HuH-7 (cell line): ENCODE results near the gene CCDC85A.

Source experiments
- DNase-seq: peaks from one replicate; pipeline ENCODE4 v3.0.0; 2011; ENCODE audit warnings: low spot score

The CCDC85A gene

GRCh38 chr2:56372071-56372656 lies 188.4 kb downstream of the CCDC85A start:
- no peak for DNase-seq

GRCh38 chr2:56375251-56375650 lies 191.5 kb downstream of the CCDC85A start:
- DNase-seq = no peak

GRCh38 chr2:56376699-56377665 lies 193.2 kb downstream of the CCDC85A start:
- DNase-seq = no peak

- no peak for DNase-seq
Observed at GRCh38 chr2:56379066-56379465, 195.3 kb downstream of the CCDC85A start.

- DNase-seq = no peak
Observed at GRCh38 chr2:56380861-56381260, 197.1 kb downstream of the CCDC85A start.

GRCh38 chr2:56382466-56382865 lies 198.7 kb downstream of the CCDC85A start:
- no peak for DNase-seq

GRCh38 chr2:56386657-56387056 lies 202.9 kb downstream of the CCDC85A start:
- DNase-seq = no peak

- DNase-seq = no peak
Observed at GRCh38 chr2:56390644-56391043, 206.9 kb downstream of the CCDC85A start.

GRCh38 chr2:56410140-56410539 lies 226.3 kb downstream of the CCDC85A start:
- no peak for DNase-seq

GRCh38 chr2:56416500-56417176 lies 232.8 kb downstream of the CCDC85A start:
- no peak for DNase-seq
